IMR-90 (cell line): Measurements from ENCODE around the gene NFKBIE. TPM values are rescaled to one million over a fixed set of nuclear protein-coding genes. Genes with fewer than 3 reads are reported as not detected.

Experiments
- ATAC-seq: fragments of 200-7000 bp; cut with Tn5 transposase; 2 replicates; pipeline ENCODE4 v1.9.1; 2020; ENCODE audit warnings: low read depth, mild to moderate bottlenecking, moderate library complexity
- BruUV-seq: library from RNA; stranded (reverse); fragments of 400-500 nt; replicated peaks from 2 replicates; lab custom pipeline; 2021; lab: Mats Ljungman, UMichigan
- CTCF ChIA-PET: fragments of 300-600 bp; formaldehyde crosslinking; extraction: SDS; loops from one replicate; lab custom pipeline; 2021; ENCODE audit warnings: antibody characterized with exemption; lab: Yijun Ruan, JAX
- POLR2A ChIA-PET: fragments of 300-600 bp; sonication (Branson Sonifier 250); formaldehyde crosslinking; loops from one replicate; lab custom pipeline; 2022; ENCODE audit warnings: antibody characterized with exemption; ENCODE audit not compliant: unreplicated experiment; lab: Charles Lee
- DNase-seq: peaks from one replicate; pipeline ENCODE4 v3.0.0; 2013
- H2AFZ ChIP-seq: replicated peaks from 2 replicates; pipeline ENCODE3; 2013; ENCODE audit warnings: low read length, mild to moderate bottlenecking; ENCODE audit not compliant: poor library complexity
- H2AK5ac ChIP-seq: 2 replicates; pipeline ENCODE4 v1.6.1; 2013; ENCODE audit warnings: low read depth, low read length, inconsistent platforms
- H2AK9ac ChIP-seq: replicated peaks from 2 replicates; pipeline ENCODE3; 2013; ENCODE audit warnings: mild to moderate bottlenecking, low read depth, low read length, moderate library complexity; ENCODE audit not compliant: poor library complexity
- H2BK120ac ChIP-seq: 2 replicates; pipeline ENCODE4 v1.6.1; 2013; ENCODE audit warnings: low read depth, low read length, inconsistent platforms
- H2BK15ac ChIP-seq: 3 replicates; pipeline ENCODE4 v1.6.1; 2013; ENCODE audit warnings: low read depth, low read length, inconsistent platforms
- H2BK20ac ChIP-seq: 2 replicates; pipeline ENCODE4 v1.6.1; 2013; ENCODE audit warnings: low read depth, mild to moderate bottlenecking, inconsistent platforms, low read length, moderate library complexity
- H2BK5ac ChIP-seq: 2 replicates; pipeline ENCODE4 v1.6.1; 2013; ENCODE audit warnings: mild to moderate bottlenecking, low read depth, low read length, inconsistent platforms; ENCODE audit not compliant: poor library complexity, severe bottlenecking
- H3K14ac ChIP-seq: replicated peaks from 2 replicates; pipeline ENCODE4 v1.6.1; 2013; ENCODE audit warnings: low read depth, low read length, inconsistent platforms
- H3K18ac ChIP-seq: 2 replicates; pipeline ENCODE4 v1.6.1; 2013; ENCODE audit warnings: low read depth, low read length, control low read depth
- H3K23ac ChIP-seq: 2 replicates; pipeline ENCODE4 v1.6.1; 2013; ENCODE audit warnings: low read depth, low read length, inconsistent platforms
- H3K27ac ChIP-seq: 2 replicates; pipeline ENCODE4 v1.5.1; 2013; ENCODE audit warnings: mild to moderate bottlenecking, control low read depth, low read length; ENCODE audit not compliant: insufficient read depth
- H3K27me3 ChIP-seq: 2 replicates; pipeline ENCODE4 v1.6.1; 2013; ENCODE audit warnings: low read length; ENCODE audit not compliant: control insufficient read depth, insufficient read depth
- H3K36me3 ChIP-seq: 2 replicates; pipeline ENCODE4 v1.6.1; 2013; ENCODE audit warnings: low read length, mixed read lengths; ENCODE audit not compliant: control insufficient read depth, insufficient read depth
- H3K4ac ChIP-seq: 2 replicates; pipeline ENCODE4 v1.6.1; 2013; ENCODE audit warnings: low read depth, low read length, inconsistent platforms
- H3K4me1 ChIP-seq: 2 replicates; pipeline ENCODE4 v1.6.1; 2013; ENCODE audit warnings: low read length, mixed read lengths; ENCODE audit not compliant: control insufficient read depth, insufficient read depth
- H3K4me2 ChIP-seq: 2 replicates; pipeline ENCODE4 v1.6.1; 2013; ENCODE audit warnings: low read depth, mild to moderate bottlenecking, control low read depth, low read length, moderate library complexity
- H3K4me3 ChIP-seq: 2 replicates; pipeline ENCODE4 v1.5.1; 2013; ENCODE audit warnings: low read depth, mild to moderate bottlenecking, control low read depth, low read length, moderate library complexity; ENCODE audit not compliant: insufficient read depth
- H3K56ac ChIP-seq: 2 replicates; pipeline ENCODE4 v1.6.1; 2013; ENCODE audit warnings: low read length, inconsistent platforms; ENCODE audit not compliant: insufficient read depth; ENCODE audit errors: extremely low read depth
- H3K79me1 ChIP-seq, 2 experiments: 2 replicates each; pipeline ENCODE4 v1.6.1; 2013; ENCODE audit warnings: low read length in 2 of 2, inconsistent platforms in 1 of 2, low read depth in 1 of 2
- H3K9ac ChIP-seq: 2 replicates; pipeline ENCODE4 v1.6.1; 2013; ENCODE audit warnings: low read depth, low read length, control low read depth
- H3K9me1 ChIP-seq: 2 replicates; pipeline ENCODE4 v1.6.1; 2013; ENCODE audit warnings: low read length, inconsistent platforms; ENCODE audit not compliant: insufficient read depth
- H3K9me3 ChIP-seq: 2 replicates; pipeline ENCODE4 v1.6.1; 2013; ENCODE audit warnings: low read length; ENCODE audit not compliant: control insufficient read depth, insufficient read depth
- H4K20me1 ChIP-seq: 2 replicates; pipeline ENCODE4 v1.6.1; 2013; ENCODE audit warnings: low read length, inconsistent platforms; ENCODE audit not compliant: insufficient read depth
- H4K5ac ChIP-seq: 2 replicates; pipeline ENCODE4 v1.6.1; 2013; ENCODE audit warnings: mild to moderate bottlenecking, low read depth, low read length, control low read depth
- H4K8ac ChIP-seq, 2 experiments: 2 replicates each; pipeline ENCODE4 v1.6.1; 2013; ENCODE audit warnings: low read depth in 2 of 2, low read length in 2 of 2, control low read depth in 1 of 2, inconsistent platforms in 1 of 2
- H4K91ac ChIP-seq: 2 replicates; pipeline ENCODE4 v1.6.1; 2013; ENCODE audit warnings: low read depth, low read length, inconsistent platforms; ENCODE audit not compliant: insufficient read depth
- BHLHE40 ChIP-seq: fragments of 150-350 bp; IDR thresholded peaks from 2 replicates; pipeline ENCODE4 v1.6.1; 2016; ENCODE audit warnings: mild to moderate bottlenecking, low read depth, low read length
- CEBPB ChIP-seq: IDR thresholded peaks from 2 replicates; pipeline ENCODE4 v1.6.1; 2012; ENCODE audit warnings: low read depth, low read length, improper control_type of control experiment
- CHD1 ChIP-seq: IDR thresholded peaks from 2 replicates; pipeline ENCODE4 v1.6.1; 2012; ENCODE audit warnings: low read depth, low read length, improper control_type of control experiment
- CTCF ChIP-seq: conservative IDR thresholded peaks from 2 replicates; pipeline ENCODE4 v1.5.1; 2012; ENCODE audit warnings: mild to moderate bottlenecking, low read depth, low read length, improper control_type of control experiment
- FOS ChIP-seq: fragments of 150-350 bp; IDR thresholded peaks from 2 replicates; pipeline ENCODE4 v1.6.1; 2016; ENCODE audit warnings: low read depth, low read length
- MAZ ChIP-seq: IDR thresholded peaks from 2 replicates; pipeline ENCODE4 v1.6.1; 2012; ENCODE audit warnings: low read depth, mild to moderate bottlenecking, low read length, improper control_type of control experiment, moderate library complexity, borderline replicate concordance
- MXI1 ChIP-seq: IDR thresholded peaks from 2 replicates; pipeline ENCODE4 v1.6.1; 2012; ENCODE audit warnings: low read depth, mild to moderate bottlenecking, low read length, moderate library complexity, borderline replicate concordance
- NFE2L2 ChIP-seq: fragments of 150-350 bp; IDR thresholded peaks from 2 replicates; pipeline ENCODE4 v1.6.1; 2016; ENCODE audit warnings: low read depth, mild to moderate bottlenecking, low read length
- POLR2A ChIP-seq: IDR thresholded peaks from 2 replicates; pipeline ENCODE4 v1.6.1; 2012; ENCODE audit warnings: mild to moderate bottlenecking, low read depth, low read length
- RCOR1 ChIP-seq: IDR thresholded peaks from 2 replicates; pipeline ENCODE4 v1.6.1; 2012; ENCODE audit warnings: mild to moderate bottlenecking, low read length, improper control_type of control experiment; ENCODE audit not compliant: insufficient replicate concordance
- RFX5 ChIP-seq: IDR thresholded peaks from 2 replicates; pipeline ENCODE4 v1.8.0; 2012; ENCODE audit warnings: low read depth, mild to moderate bottlenecking, low read length, moderate library complexity
- SMC3 ChIP-seq: fragments of 150-350 bp; IDR thresholded peaks from 2 replicates; pipeline ENCODE4 v1.6.1; 2016; ENCODE audit warnings: low read depth, mild to moderate bottlenecking, antibody characterized with exemption, low read length, moderate library complexity
- WGBS, 2 experiments: methylation state at CpG; one replicate each; pipeline versions ENCODE4 v1.1.5 to v1.1.7; 2013; ENCODE audit warnings: missing lambda C conversion rate in 2 of 2; ENCODE audit not compliant: insufficient read length in 1 of 2; ENCODE audit errors: extremely low coverage in 2 of 2; 5-methylcytosine and 5-hydroxymethylcytosine counted together
- dilution Hi-C: fragments of 300-500 bp; cut with HindIII; formaldehyde crosslinking; loops from one replicate; pipeline ENCODE4 v1.14.3; 2018; ENCODE audit warnings: low sequenced_read_pairs; ENCODE audit not compliant: unreplicated experiment
- in situ Hi-C: fragments of 300-500 bp; cut with MboI; formaldehyde crosslinking; loops from 3 replicates; pipeline ENCODE4 v1.14.3; 2019; ENCODE audit warnings: low sequenced_read_pairs, inconsistent platforms, mixed read lengths
- intact Hi-C: fragments of 100-400 bp; cut with micrococcal nuclease; formaldehyde crosslinking; loops from 2 replicates; pipeline ENCODE4 v1.10.0; 2022
- polyA plus RNA-seq, 3 experiments: library from polyadenylated mRNA; depleted of rRNA; stranded (reverse); fragments of >200 nt; gene quantifications; 2 replicates each; pipeline ENCODE4 v1.2.3, GENCODE V29; 2012; ENCODE audit warnings: low replicate concordance in 1 of 3
- total RNA-seq: library from RNA; depleted of rRNA; stranded (reverse); fragments of >200 nt; gene quantifications from 2 replicates; pipeline ENCODE4 v1.2.3, GENCODE V29; 2012
- TF ChIP-seq, protein P1 (sequence below): fragments of 150-350 bp; IDR thresholded peaks from 2 replicates; pipeline ENCODE4 v1.6.1; 2016; ENCODE audit warnings: low read depth, mild to moderate bottlenecking, low read length, moderate library complexity, borderline replicate concordance
- TF ChIP-seq, protein P2 (sequence below): fragments of 150-350 bp; IDR thresholded peaks from 2 replicates; pipeline ENCODE4 v1.6.1; 2017; ENCODE audit warnings: mild to moderate bottlenecking, antibody characterized with exemption, low read length, low read depth

Gene NFKBIE
- total and polyA plus RNA-seq, 2 of the 4 experiments (the other 2 are of a cell fraction) = 7.9 to 13.0 TPM

GRCh38 chr6:44232676-44233566, 32.4 kb downstream of the NFKBIE start:
- Histone ChIP-seq H3K4me1 (peaks cover 14% of the 10 kb centered on the region), H3K9me1 (peaks cover 4% of the 10 kb centered on the region), H3K4me2 (no peak overlapping the region), H2AK5ac (no peak overlapping the region), H3K4ac (no peak overlapping the region), H3K4me3 (no peak overlapping the region), H4K91ac (no peak overlapping the region), H3K36me3 (peaks cover 2% of the 10 kb centered on the region; the same call in 1 of the 2 replicates), H3K27me3 (no peaks in the 10 kb centered on the region), H3K27ac (no peak overlapping the region), H2BK20ac (no peak overlapping the region), H4K5ac (no peak overlapping the region), H4K8ac (no peak overlapping the region), H3K9ac (no peak overlapping the region), H2BK120ac (no peak overlapping the region), H3K14ac (no peak overlapping the region), H2BK15ac (no peak overlapping the region), H3K56ac (no peak overlapping the region), H3K9me3 (no peaks in the 10 kb centered on the region), H3K23ac (no peak overlapping the region), H3K79me1 (0 out of 4 replicates have a peak, but pooled peaks cover 0 to 4% of the 10 kb centered on the region in 2 experiments), H2AFZ (no peak overlapping the region), H3K18ac (no peak overlapping the region), H4K20me1 (no peaks in the 10 kb centered on the region), H2BK5ac (no peak overlapping the region), H2AK9ac (peak overlapping the region; percentile 52)
- in situ Hi-C loops (loop anchor here (5.0 kb wide), 1 partner anchor 61 kb away; no protein-coding TSS in a partner anchor), intact Hi-C loops (no loop called here), dilution Hi-C loops (no loop called here)
- ChIA-PET CTCF (interaction anchor here (0.6 kb wide), 1 partner anchor 43 kb away, joined by 4 read pairs; no protein-coding TSS in a partner anchor), POLR2A (no interaction called here)
- WGBS, 2 experiments = 97% methylated on average over 6 of the region's 16 CpGs; no CpG with 5 or more reads in 1 of the 2 experiments
- DNase-seq (no peak), ATAC-seq (no peak)
- BruUV-seq = no TSS peak
- TF ChIP-seq SMC3 (no peak), FOS (no peak), MXI1 (no peak), RCOR1 (no peak), POLR2A (no peak), RFX5 (no peak), CTCF (no peak), MAZ (no peak), NFE2L2 (no peak), CEBPB (no peak), BHLHE40 (no peak), CHD1 (no peak)
- TF ChIP-seq, protein P1, sequence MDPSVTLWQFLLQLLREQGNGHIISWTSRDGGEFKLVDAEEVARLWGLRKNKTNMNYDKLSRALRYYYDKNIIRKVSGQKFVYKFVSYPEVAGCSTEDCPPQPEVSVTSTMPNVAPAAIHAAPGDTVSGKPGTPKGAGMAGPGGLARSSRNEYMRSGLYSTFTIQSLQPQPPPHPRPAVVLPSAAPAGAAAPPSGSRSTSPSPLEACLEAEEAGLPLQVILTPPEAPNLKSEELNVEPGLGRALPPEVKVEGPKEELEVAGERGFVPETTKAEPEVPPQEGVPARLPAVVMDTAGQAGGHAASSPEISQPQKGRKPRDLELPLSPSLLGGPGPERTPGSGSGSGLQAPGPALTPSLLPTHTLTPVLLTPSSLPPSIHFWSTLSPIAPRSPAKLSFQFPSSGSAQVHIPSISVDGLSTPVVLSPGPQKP = no peak
- TF ChIP-seq, protein P2, sequence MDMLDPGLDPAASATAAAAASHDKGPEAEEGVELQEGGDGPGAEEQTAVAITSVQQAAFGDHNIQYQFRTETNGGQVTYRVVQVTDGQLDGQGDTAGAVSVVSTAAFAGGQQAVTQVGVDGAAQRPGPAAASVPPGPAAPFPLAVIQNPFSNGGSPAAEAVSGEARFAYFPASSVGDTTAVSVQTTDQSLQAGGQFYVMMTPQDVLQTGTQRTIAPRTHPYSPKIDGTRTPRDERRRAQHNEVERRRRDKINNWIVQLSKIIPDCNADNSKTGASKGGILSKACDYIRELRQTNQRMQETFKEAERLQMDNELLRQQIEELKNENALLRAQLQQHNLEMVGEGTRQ = no peak
